GM12878 (cell line): ENCODE results near the gene PSMC4. TPM values are rescaled to one million over a fixed set of nuclear protein-coding genes. Genes with fewer than 3 reads are reported as not detected.

Experiments used
- ATAC-seq: fragments of 200-7000 bp; cut with Tn5 transposase; 3 replicates; pipeline ENCODE4 v1.9.1; 2020; ENCODE audit warnings: mild to moderate bottlenecking, moderate library complexity
- BruUV-seq: library from RNA; stranded (reverse); fragments of 400-500 nt; replicated peaks from 2 replicates; lab custom pipeline; 2021; lab: Mats Ljungman, UMichigan
- CTCF ChIA-PET: fragments of 300-600 bp; sonication (Branson Sonifier 250); formaldehyde crosslinking; extraction: SDS; loops from one replicate; lab custom pipeline; 2021; ENCODE audit warnings: inconsistent platforms; lab: Yijun Ruan, JAX
- POLR2A ChIA-PET: fragments of 350-600 bp; formaldehyde crosslinking; extraction: SDS; loops from one replicate; lab custom pipeline; 2021; ENCODE audit warnings: inconsistent platforms; lab: Charles Lee
- RAD21 ChIA-PET: fragments of 300-600 bp; sonication (Branson Sonifier 250); formaldehyde crosslinking; loops from one replicate; lab custom pipeline; 2023; ENCODE audit warnings: antibody characterized with exemption; ENCODE audit not compliant: unreplicated experiment; lab: Charles Lee
- SMC1A ChIA-PET: fragments of 300-600 bp; sonication (Branson Sonifier 250); formaldehyde crosslinking; loops from one replicate; lab custom pipeline; 2023; ENCODE audit not compliant: unreplicated experiment, uncharacterized antibody; lab: Charles Lee
- DNase-seq: peaks from one replicate; pipeline ENCODE4 v3.0.0-alpha.2; 2011; ENCODE audit warnings: low read depth, low spot score
- FAIRE-seq: peaks from 3 replicates; lab custom pipeline; 2011; peaks lifted over from hg19 to GRCh38; lab: Jason Lieb, UNC
- H2AFZ ChIP-seq: 2 replicates; pipeline ENCODE4 v1.6.0; 2011; ENCODE audit warnings: low read depth, low read length, control low read depth; ENCODE audit not compliant: control insufficient read depth
- H3K27ac ChIP-seq: 2 replicates; pipeline ENCODE4 v1.5.1; 2011; ENCODE audit warnings: control low read depth; ENCODE audit not compliant: control insufficient read depth, insufficient read depth
- H3K27me3 ChIP-seq, 2 experiments: replicated peaks in 1 of 2; 2 replicates each; pipeline versions ENCODE4 v1.6.0 to v1.6.1; 2011; ENCODE audit warnings: low read length in 1 of 2; ENCODE audit not compliant: control insufficient read depth in 2 of 2, insufficient read depth in 2 of 2
- H3K36me3 ChIP-seq, 2 experiments: 2 replicates each; pipeline ENCODE4 v1.5.1; 2011; ENCODE audit warnings: low read length in 1 of 2; ENCODE audit not compliant: control insufficient read depth in 2 of 2, insufficient read depth in 2 of 2
- H3K4me1 ChIP-seq: 2 replicates; pipeline ENCODE4 v1.6.1; 2011; ENCODE audit warnings: mild to moderate bottlenecking, low read length, moderate library complexity, mixed read lengths; ENCODE audit not compliant: control insufficient read depth, insufficient read depth
- H3K4me2 ChIP-seq: 2 replicates; pipeline ENCODE4 v1.6.0; 2011; ENCODE audit warnings: control low read depth; ENCODE audit not compliant: control insufficient read depth, insufficient read depth
- H3K4me3 ChIP-seq: fragments of 200-600 bp; sonication (generic); 2 replicates; pipeline ENCODE4 v1.5.1; 2016
- H3K79me2 ChIP-seq: 2 replicates; pipeline ENCODE4 v1.6.0; 2011; ENCODE audit warnings: low read length; ENCODE audit not compliant: control insufficient read depth, insufficient read depth
- H3K9ac ChIP-seq: 2 replicates; pipeline ENCODE4 v1.8.0; 2011; ENCODE audit warnings: low read length, control low read depth, mixed read lengths; ENCODE audit not compliant: control insufficient read depth, insufficient read depth
- H3K9me3 ChIP-seq: replicated peaks from 3 replicates; pipeline ENCODE4 v1.5.1; 2011; ENCODE audit warnings: mild to moderate bottlenecking, low read length; ENCODE audit not compliant: control insufficient read depth, insufficient read depth
- H4K20me1 ChIP-seq: 2 replicates; pipeline ENCODE4 v1.6.0; 2011; ENCODE audit not compliant: control insufficient read depth, insufficient read depth
- GATAD2B ChIP-seq: fragments of 450-650 bp; conservative IDR thresholded peaks from 2 replicates; pipeline ENCODE4 v1.6.1; 2017; ENCODE audit warnings: low read depth, mild to moderate bottlenecking, moderate library complexity
- NFYA ChIP-seq: IDR thresholded peaks from 2 replicates; pipeline ENCODE4 v1.6.1; 2011; ENCODE audit warnings: low read depth, mild to moderate bottlenecking, low read length, improper control_type of control experiment, borderline replicate concordance
- PAX5 ChIP-seq: IDR thresholded peaks from 2 replicates; pipeline ENCODE4 v1.6.1; 2011; ENCODE audit warnings: low read depth, low read length, borderline replicate concordance
- PML ChIP-seq: IDR thresholded peaks from 2 replicates; pipeline ENCODE4 v1.6.1; 2012; ENCODE audit warnings: low read length, inconsistent platforms
- SP1 ChIP-seq: IDR thresholded peaks from one replicate; pipeline ENCODE4 v1.6.1; 2011; ENCODE audit warnings: low read depth, low read length
- STAT3 ChIP-seq: IDR thresholded peaks from 2 replicates; pipeline ENCODE4 v1.6.1; 2011; ENCODE audit warnings: low read depth, low read length, improper control_type of control experiment
- TBL1XR1 ChIP-seq: IDR thresholded peaks from 2 replicates; pipeline ENCODE4 v1.6.1; 2012; ENCODE audit warnings: low read depth, low read length, improper control_type of control experiment
- WGBS: methylation state at CpG from one replicate; pipeline ENCODE4 v1.1.6; 2016; ENCODE audit warnings: low lambda C conversion rate; ENCODE audit not compliant: insufficient replicate concordance, insufficient coverage; ENCODE audit errors: missing lambda C conversion rate; 5-methylcytosine and 5-hydroxymethylcytosine counted together
- in situ Hi-C: fragments of 300-500 bp; cut with MboI; formaldehyde crosslinking; loops from 9 replicates; pipeline ENCODE4 v1.14.3; 2018; ENCODE audit warnings: mixed read lengths
- intact Hi-C: fragments of 100-400 bp; cut with micrococcal nuclease; formaldehyde crosslinking; loops from one replicate; pipeline ENCODE4 v1.14.2; 2022; ENCODE audit not compliant: unreplicated experiment
- polyA plus RNA-seq, 11 experiments: library from polyadenylated mRNA; depleted of rRNA in 4 of 11; unstranded in 6 of 11; stranded (reverse) in 5 of 11; fragments of >200 nt; fragmentation: Nextera tagmentation in 4 of 11; fragmentation: Illumina TruSeq in 1 of 11; extraction: Ambion mirVana in 4 of 11; extraction: Trizol in 1 of 11; gene quantifications; 1 replicate in 1 of 11; 2 replicates in 10 of 11; pipeline versions ENCODE4 v1.2.1 to v1.2.3, GENCODE V29; 2011 to 2016; ENCODE audit warnings: inconsistent platforms in 2 of 11, missing spikeins in 2 of 11, low read depth in 1 of 11
- total RNA-seq, 4 experiments: library from RNA; depleted of rRNA in 3 of 4; stranded (reverse); fragments of >200 nt in 3 of 4; fragmentation: Illumina TruSeq in 1 of 4; extraction: Trizol in 1 of 4; gene quantifications; 2 replicates each; pipeline versions ENCODE4 v1.2.1 to v1.2.3, GENCODE V29; 2013 to 2021
- TF ChIP-seq, protein P1 (sequence below): fragments of 450-650 bp; IDR thresholded peaks from 2 replicates; pipeline ENCODE4 v1.6.1; 2017; ENCODE audit warnings: mild to moderate bottlenecking, moderate library complexity

PSMC4 gene
- total and polyA plus RNA-seq, 10 of the 15 experiments (the other 5 are each of a cell fraction or from before 2014, with no cell fraction given), result 55.2 to 328 (median 127) TPM

DNA sequence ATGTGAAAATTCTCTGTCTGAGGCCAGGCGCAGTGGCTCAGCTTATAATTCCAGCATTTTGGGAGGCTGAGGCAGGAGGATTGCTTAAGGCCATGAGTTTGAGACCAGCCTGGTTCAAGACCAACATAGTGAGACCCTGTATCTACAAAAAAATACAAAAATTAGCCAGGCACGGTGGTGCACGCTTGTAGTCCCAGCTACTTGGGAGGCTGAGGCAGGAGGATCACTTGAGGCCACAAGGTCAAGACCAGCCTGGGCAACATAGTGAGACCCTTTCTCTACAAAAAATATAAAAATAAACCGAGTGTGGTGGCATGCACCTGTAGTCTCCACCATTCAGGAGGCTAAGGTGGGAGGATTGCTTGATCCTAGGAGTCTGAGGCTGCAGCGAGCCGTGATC is 34.3 kb upstream of the PSMC4 start:
- no peak for FAIRE-seq
- ChIA-PET POLR2A (interaction anchor here (0.6 to 3.0 kb wide), 3 partner anchors 15 to 108 kb away, joined by 4 to 18 read pairs (median 6); no protein-coding TSS in a partner anchor), RAD21 (interaction anchor here (1.4 to 4.1 kb wide), 4 partner anchors 17 to 34 kb away, joined by 3 to 52 read pairs (median 5); partner anchors contain the start of gene PSMC4), SMC1A (interaction anchor here (1.0 to 3.7 kb wide), 5 partner anchors 15 to 34 kb away, joined by 3 to 46 read pairs (median 6); partner anchors contain the start of gene PSMC4), CTCF (interaction anchor here (0.6 to 3.8 kb wide), 5 partner anchors 11 to 90 kb away, joined by 3 to 43 read pairs (median 6); partner anchors contain the start of genes FBL and PSMC4)
- no peaks in the 10 kb centered on the region for H4K20me1 ChIP-seq
- H3K9ac ChIP-seq, result no peak overlapping the region
- WGBS, result 77% methylated on average over 6 of the region's 6 CpGs
- H3K4me3 ChIP-seq, result no peak overlapping the region
- H3K36me3 ChIP-seq, result no peaks in the 10 kb centered on the region
- no peak for DNase-seq
- H3K4me2 ChIP-seq, result peak overlapping the region; percentile 9; the same call in 1 of the 2 replicates
- TF ChIP-seq, protein P1, sequence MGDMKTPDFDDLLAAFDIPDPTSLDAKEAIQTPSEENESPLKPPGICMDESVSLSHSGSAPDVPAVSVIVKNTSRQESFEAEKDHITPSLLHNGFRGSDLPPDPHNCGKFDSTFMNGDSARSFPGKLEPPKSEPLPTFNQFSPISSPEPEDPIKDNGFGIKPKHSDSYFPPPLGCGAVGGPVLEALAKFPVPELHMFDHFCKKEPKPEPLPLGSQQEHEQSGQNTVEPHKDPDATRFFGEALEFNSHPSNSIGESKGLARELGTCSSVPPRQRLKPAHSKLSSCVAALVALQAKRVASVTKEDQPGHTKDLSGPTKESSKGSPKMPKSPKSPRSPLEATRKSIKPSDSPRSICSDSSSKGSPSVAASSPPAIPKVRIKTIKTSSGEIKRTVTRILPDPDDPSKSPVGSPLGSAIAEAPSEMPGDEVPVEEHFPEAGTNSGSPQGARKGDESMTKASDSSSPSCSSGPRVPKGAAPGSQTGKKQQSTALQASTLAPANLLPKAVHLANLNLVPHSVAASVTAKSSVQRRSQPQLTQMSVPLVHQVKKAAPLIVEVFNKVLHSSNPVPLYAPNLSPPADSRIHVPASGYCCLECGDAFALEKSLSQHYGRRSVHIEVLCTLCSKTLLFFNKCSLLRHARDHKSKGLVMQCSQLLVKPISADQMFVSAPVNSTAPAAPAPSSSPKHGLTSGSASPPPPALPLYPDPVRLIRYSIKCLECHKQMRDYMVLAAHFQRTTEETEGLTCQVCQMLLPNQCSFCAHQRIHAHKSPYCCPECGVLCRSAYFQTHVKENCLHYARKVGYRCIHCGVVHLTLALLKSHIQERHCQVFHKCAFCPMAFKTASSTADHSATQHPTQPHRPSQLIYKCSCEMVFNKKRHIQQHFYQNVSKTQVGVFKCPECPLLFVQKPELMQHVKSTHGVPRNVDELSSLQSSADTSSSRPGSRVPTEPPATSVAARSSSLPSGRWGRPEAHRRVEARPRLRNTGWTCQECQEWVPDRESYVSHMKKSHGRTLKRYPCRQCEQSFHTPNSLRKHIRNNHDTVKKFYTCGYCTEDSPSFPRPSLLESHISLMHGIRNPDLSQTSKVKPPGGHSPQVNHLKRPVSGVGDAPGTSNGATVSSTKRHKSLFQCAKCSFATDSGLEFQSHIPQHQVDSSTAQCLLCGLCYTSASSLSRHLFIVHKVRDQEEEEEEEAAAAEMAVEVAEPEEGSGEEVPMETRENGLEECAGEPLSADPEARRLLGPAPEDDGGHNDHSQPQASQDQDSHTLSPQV, result no peak
- TF ChIP-seq GATAD2B (no peak), SP1 (no peak), TBL1XR1 (no peak), PAX5 (no peak), STAT3 (no peak), PML (no peak), NFYA (no peak)
- H3K4me1 ChIP-seq, result peaks cover 31% of the 10 kb centered on the region
- BruUV-seq, result no TSS peak
- no peak overlapping the region for H3K27ac ChIP-seq
- ATAC-seq, result no peak
- no peaks in the 10 kb centered on the region for H3K27me3 ChIP-seq
- in situ Hi-C loops (no loop called here), intact Hi-C loops (no loop called here)
- no peaks in the 10 kb centered on the region for H3K79me2 ChIP-seq
- H3K9me3 ChIP-seq, result no peaks in the 10 kb centered on the region; the same call in 1 of the 3 replicates
- H2AFZ ChIP-seq, result 0 out of 2 replicates have a peak overlapping the region, but pooled peaks have one; percentile 9
